Measurements from ENCODE around the gene FCHSD2. TPM values are rescaled to one million over a fixed set of nuclear protein-coding genes. Genes with fewer than 3 reads are reported as not detected.

The FCHSD2 gene
- total and polyA plus RNA-seq, 2 of the 8 experiments (the other 6 are each of a cell fraction or from before 2014, with no cell fraction given): 4.1 to 7.8 TPM

- no peaks in the 10 kb centered on the region for H4K20me1 ChIP-seq (replicated peaks in 1 of 2; ENCODE audit: control insufficient read depth in 1 of 2, insufficient read depth in 2 of 2, low read length in 2 of 2)
- no peaks in the 10 kb centered on the region for H3K23me2 ChIP-seq (ENCODE audit: low read depth, low read length)
- no peak overlapping the region for H2BK20ac ChIP-seq (ENCODE audit: low read length)
- H2BK12ac ChIP-seq (ENCODE audit: low read depth, low read length): no peak overlapping the region
- H2BK5ac ChIP-seq (ENCODE audit: low read depth, low read length): no peak overlapping the region
- H2BK120ac ChIP-seq (replicated peaks; ENCODE audit: low read depth, low read length): no peak overlapping the region
- no peak for DNase-seq (ENCODE audit: low read depth in 1 of 2, low spot score in 2 of 2)
- 69% methylated on average over 1 of the region's 1 CpG; no CpG with 5 or more reads in 1 of the 2 experiments for WGBS, 2 experiments (ENCODE audit: extremely low coverage in 1 of 2, insufficient coverage in 1 of 2, insufficient read length in 1 of 2, insufficient replicate concordance in 2 of 2, low coverage in 1 of 2, low lambda C conversion rate in 2 of 2, missing lambda C conversion rate in 1 of 2)
- no peak overlapping the region for H2BK15ac ChIP-seq (ENCODE audit: low read length)
- no peak overlapping the region for H2AK5ac ChIP-seq (ENCODE audit: low read depth, low read length)
- H3K14ac ChIP-seq (ENCODE audit: insufficient read length): no peak overlapping the region
- H3K4me3 ChIP-seq (ENCODE audit: extremely low read depth in 1 of 4, insufficient read depth in 2 of 4, low read depth in 3 of 4, low read length in 4 of 4): no peak overlapping the region
- no peaks in the 10 kb centered on the region for H3K27me3 ChIP-seq (replicated peaks in 1 of 4; ENCODE audit: control insufficient read depth in 3 of 4, extremely low read depth in 1 of 4, insufficient read depth in 3 of 4, low read length in 3 of 4)
- H4K5ac ChIP-seq (ENCODE audit: insufficient read length, low read depth, low read length): no peak overlapping the region
- no peak overlapping the region for H4K91ac ChIP-seq (replicated peaks; ENCODE audit: insufficient read length, low read length)
- no peaks in the 10 kb centered on the region for H3K36me3 ChIP-seq (ENCODE audit: control insufficient read depth in 2 of 4, insufficient read depth in 4 of 4, low read length in 3 of 4)
- H2AFZ ChIP-seq (ENCODE audit: low read length): no peak overlapping the region
- no peaks in the 10 kb centered on the region for H3K79me1 ChIP-seq (ENCODE audit: low read depth, low read length)
- ChIA-PET CTCF (ENCODE audit: partially characterized antibody) (interaction anchor here (0.5 to 9.4 kb wide), 34 partner anchors 8 to 587 kb away, joined by 3 to 258 read pairs (median 5); partner anchors contain the start of gene FCHSD2), POLR2A (ENCODE audit: partially characterized antibody) (interaction anchor here (1.6 kb wide), 1 partner anchor 343 kb away, joined by 3 read pairs; no protein-coding TSS in a partner anchor)
- H3K18ac ChIP-seq (ENCODE audit: extremely low read depth, low read length): no peak overlapping the region
- no peak overlapping the region for H3K4me2 ChIP-seq (ENCODE audit: insufficient read depth in 1 of 2, low read depth in 2 of 2, low read length in 2 of 2)
- no peak overlapping the region for H3K23ac ChIP-seq (ENCODE audit: insufficient read length)
- no peak overlapping the region for H3K56ac ChIP-seq (replicated peaks; ENCODE audit: insufficient read length, low read depth, low read length)
- no peak overlapping the region for H3K27ac ChIP-seq (ENCODE audit: low read depth, low read length)
- no peaks in the 10 kb centered on the region for H3K79me2 ChIP-seq (ENCODE audit: control insufficient read depth in 1 of 2, insufficient read depth in 2 of 2, low read length in 2 of 2)
- no peak overlapping the region for H3K9ac ChIP-seq (replicated peaks in 1 of 4; ENCODE audit: extremely low read depth in 1 of 4, low read depth in 3 of 4, low read length in 3 of 4)
- H3K9me3 ChIP-seq (ENCODE audit: insufficient read depth in 2 of 2, low read depth in 1 of 2, low read length in 1 of 2): no peaks in the 10 kb centered on the region
- H3K4me1 ChIP-seq (replicated peaks in 1 of 4; ENCODE audit: control insufficient read depth in 3 of 4, insufficient read depth in 4 of 4, low read length in 3 of 4): no peaks in the 10 kb centered on the region
- H4K8ac ChIP-seq (ENCODE audit: extremely low read depth, insufficient read depth, low read length): no peak overlapping the region
- FAIRE-seq: no peak
- no peak overlapping the region for H3K4ac ChIP-seq (replicated peaks; ENCODE audit: insufficient read length, low read depth, low read length)
- TF ChIP-seq CHD2 (IDR thresholded peaks at IDR 0.05; ENCODE audit: low read length): no peak
- no peak for TF ChIP-seq CBX8 (IDR thresholded peaks at IDR 0.05; ENCODE audit: borderline replicate concordance, low read depth, low read length)
- TF ChIP-seq RNF2 (IDR thresholded peaks at IDR 0.05; ENCODE audit: borderline replicate concordance, low read depth, low read length, missing control alignments, poor library complexity, severe bottlenecking): no peak
- TF ChIP-seq, protein P1, sequence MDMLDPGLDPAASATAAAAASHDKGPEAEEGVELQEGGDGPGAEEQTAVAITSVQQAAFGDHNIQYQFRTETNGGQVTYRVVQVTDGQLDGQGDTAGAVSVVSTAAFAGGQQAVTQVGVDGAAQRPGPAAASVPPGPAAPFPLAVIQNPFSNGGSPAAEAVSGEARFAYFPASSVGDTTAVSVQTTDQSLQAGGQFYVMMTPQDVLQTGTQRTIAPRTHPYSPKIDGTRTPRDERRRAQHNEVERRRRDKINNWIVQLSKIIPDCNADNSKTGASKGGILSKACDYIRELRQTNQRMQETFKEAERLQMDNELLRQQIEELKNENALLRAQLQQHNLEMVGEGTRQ (IDR thresholded peaks at IDR 0.05; ENCODE audit: low read length): no peak
Observed at GRCh38 chr11:73176874-73177155, 34.7 kb upstream of the FCHSD2 start.
